HepG2 (cell line): Measurements from ENCODE around the gene ZDHHC14. TPM values are rescaled to one million over a fixed set of nuclear protein-coding genes. Genes with fewer than 3 reads are reported as not detected.
A peak's percentile ranks its signal among the peaks of the same experiment; 100 is the strongest.

Experiments
- ATF7-NPFF ChIP-seq: sonication (generic); formaldehyde crosslinking; IDR thresholded peaks from 2 replicates; pipeline ENCODE4 v1.8.1; 2023; ENCODE audit warnings: mild to moderate bottlenecking, low read depth, missing genetic modification reagents, moderate library complexity
- CBX5 ChIP-seq: sonication (generic); formaldehyde crosslinking; IDR thresholded peaks from 2 replicates; pipeline ENCODE4 v1.4.0; 2020; ENCODE audit warnings: missing genetic modification reagents, borderline replicate concordance
- ELF3 ChIP-seq: IDR thresholded peaks from 2 replicates; pipeline ENCODE4 v1.6.1; 2016; ENCODE audit warnings: missing genetic modification reagents, missing compliant biosample characterization
- KDM5B ChIP-seq: sonication (generic); formaldehyde crosslinking; IDR thresholded peaks from 2 replicates; pipeline ENCODE4 v1.4.0; 2020; ENCODE audit warnings: missing genetic modification reagents, mild to moderate bottlenecking, borderline replicate concordance
- LCORL ChIP-seq, 2 experiments: fragments of 450-650 bp in 1 of 2; sonication (generic) in 1 of 2; formaldehyde crosslinking in 1 of 2; IDR thresholded peaks; 2 replicates each; pipeline versions ENCODE4 v1.5.0 to v1.6.1; 2017 to 2020; ENCODE audit warnings: antibody characterized with exemption in 1 of 2, missing genetic modification reagents in 1 of 2
- PHF21A ChIP-seq: sonication (generic); formaldehyde crosslinking; IDR thresholded peaks from 2 replicates; pipeline ENCODE4 v1.5.0; 2020; ENCODE audit warnings: mild to moderate bottlenecking, missing genetic modification reagents
- RARA ChIP-seq: IDR thresholded peaks from 2 replicates; pipeline ENCODE4 v1.6.1; 2016; ENCODE audit warnings: missing genetic modification reagents, missing compliant biosample characterization
- RBFOX2 ChIP-seq: fragments of 200-400 bp; formaldehyde crosslinking; IDR thresholded peaks from 2 replicates; pipeline ENCODE4 v1.6.1; 2017; ENCODE audit warnings: low read depth, mild to moderate bottlenecking, low read length
- ZBED4 ChIP-seq: sonication (generic); formaldehyde crosslinking; IDR thresholded peaks from 2 replicates; pipeline ENCODE4 v1.4.0; 2020; ENCODE audit warnings: missing genetic modification reagents, borderline replicate concordance
- ZFY ChIP-seq: sonication (generic); formaldehyde crosslinking; IDR thresholded peaks from 2 replicates; pipeline ENCODE4 v1.4.0; 2020; ENCODE audit warnings: missing genetic modification reagents
- ZNF160 ChIP-seq: sonication (generic); formaldehyde crosslinking; IDR thresholded peaks from 2 replicates; pipeline ENCODE4 v1.8.0; 2022; ENCODE audit warnings: mild to moderate bottlenecking, inconsistent platforms, missing genetic modification reagents
- ZNF230 ChIP-seq: sonication (generic); formaldehyde crosslinking; IDR thresholded peaks from 2 replicates; pipeline ENCODE4 v1.4.0; 2020; ENCODE audit warnings: mild to moderate bottlenecking, missing genetic modification reagents
- ZNF281 ChIP-seq: sonication (generic); formaldehyde crosslinking; IDR thresholded peaks from 2 replicates; pipeline ENCODE4 v1.4.0; 2020; ENCODE audit warnings: missing genetic modification reagents, borderline replicate concordance
- ZNF296 ChIP-seq: sonication (generic); formaldehyde crosslinking; conservative IDR thresholded peaks from 2 replicates; pipeline ENCODE4 v1.5.0; 2020; ENCODE audit warnings: mild to moderate bottlenecking, missing genetic modification reagents
- ZNF317 ChIP-seq: sonication (generic); formaldehyde crosslinking; IDR thresholded peaks from 2 replicates; pipeline ENCODE4 v1.5.0; 2020; ENCODE audit warnings: mild to moderate bottlenecking, missing genetic modification reagents
- ZNF800 ChIP-seq: sonication (generic); formaldehyde crosslinking; IDR thresholded peaks from 2 replicates; pipeline ENCODE4 v1.4.0; 2020; ENCODE audit warnings: missing genetic modification reagents
- ZNF816 ChIP-seq: sonication (generic); formaldehyde crosslinking; IDR thresholded peaks from 2 replicates; pipeline ENCODE4 v1.8.0; 2022; ENCODE audit warnings: missing genetic modification reagents, mild to moderate bottlenecking, borderline replicate concordance
- ZNF839 ChIP-seq: sonication (generic); formaldehyde crosslinking; IDR thresholded peaks from 2 replicates; pipeline ENCODE4 v1.4.0; 2020; ENCODE audit warnings: missing genetic modification reagents, mild to moderate bottlenecking, borderline replicate concordance
- ZSCAN22 ChIP-seq: sonication (generic); formaldehyde crosslinking; IDR thresholded peaks from 2 replicates; pipeline ENCODE4 v1.4.0; 2020; ENCODE audit warnings: mild to moderate bottlenecking, missing genetic modification reagents
- polyA plus RNA-seq, 8 experiments: library from polyadenylated mRNA; depleted of rRNA in 3 of 8; stranded (reverse) in 7 of 8; unstranded in 1 of 8; fragments of >200 nt; fragmentation: Illumina TruSeq in 4 of 8; extraction: Trizol in 4 of 8; gene quantifications; 2 replicates each; pipeline versions ENCODE4 v1.2.1 to v1.2.3, GENCODE V29; 2011 to 2016; ENCODE audit warnings: low read depth in 4 of 8, missing spikeins in 1 of 8, mixed read lengths in 1 of 8; ENCODE audit not compliant: insufficient read depth in 1 of 8
- total RNA-seq, 5 experiments: library from RNA; depleted of rRNA; stranded (reverse); fragments of >200 nt; fragmentation: Illumina TruSeq; extraction: Trizol; gene quantifications; 2 replicates each; pipeline ENCODE4 v1.2.3, GENCODE V29; 2016; ENCODE audit warnings: low read depth in 1 of 5

ZDHHC14 gene
- total and polyA plus RNA-seq, 2 of the 13 experiments (the other 11 are each of a cell fraction or from before 2014, with no cell fraction given): 3.7 to 9.5 TPM

- TF ChIP-seq ZNF281 (0 out of 2 replicates have a peak, but pooled peaks have one; percentile 16), ZBED4 (CRISPR knock-in tag) (no peak), LCORL (IDR thresholded peaks at IDR 0.05) (no peak), LCORL (CRISPR knock-in tag; IDR thresholded peaks at IDR 0.05) (peak; percentile 87; the same call in 1 of the 2 replicates), RARA (CRISPR knock-in tag) (peak; percentile 75), ATF7-NPFF (CRISPR knock-in tag) (no peak), ZNF800 (CRISPR knock-in tag) (0 out of 2 replicates have a peak, but pooled peaks have one; percentile 25), KDM5B (CRISPR knock-in tag) (peak; percentile 65; the same call in 1 of the 2 replicates), ZNF816 (CRISPR knock-in tag) (no peak; the same call in 1 of the 2 replicates), ZNF230 (CRISPR knock-in tag) (peak; percentile 53; the same call in 1 of the 2 replicates), ZSCAN22 (CRISPR knock-in tag) (no peak; the same call in 1 of the 2 replicates), ELF3 (0 out of 2 replicates have a peak, but pooled peaks have one; percentile 57), ZFY (peak; percentile 44; the same call in 1 of the 2 replicates), ZNF160 (0 out of 2 replicates have a peak, but pooled peaks have one; percentile 56), CBX5 (0 out of 2 replicates have a peak, but pooled peaks have one; percentile 28), RBFOX2 (no peak), PHF21A (CRISPR knock-in tag) (peak; percentile 85), ZNF839 (CRISPR knock-in tag) (0 out of 2 replicates have a peak, but pooled peaks have one; percentile 29), ZNF296 (CRISPR knock-in tag) (no peak), ZNF317 (CRISPR knock-in tag) (peak; percentile 68; the same call in 1 of the 2 replicates)
Measured at GRCh38 chr6:157517601-157518359, 136.8 kb downstream of the ZDHHC14 start (continued).
